SK-N-MC (cell line): ENCODE results near the gene FBXO44.

Experiments used
- EZH2 ChIP-seq: fragments of 200-600 bp; sonication (generic); IDR thresholded peaks from one replicate; pipeline ENCODE4 v1.6.1; 2017; ENCODE audit warnings: antibody characterized with exemption
- POLR2AphosphoS5 ChIP-seq: IDR thresholded peaks from 2 replicates; pipeline ENCODE4 v1.6.1; 2012; ENCODE audit warnings: mild to moderate bottlenecking, low read depth, low read length, borderline replicate concordance

- TF ChIP-seq POLR2AphosphoS5, result no peak
- no peak for TF ChIP-seq EZH2
Observed at GRCh38 chr1:11648732-11649158, 5.9 kb upstream of the FBXO44 start.
